ENCODE results near the gene DUSP18.
"Not testable (repeated sequence)": the region's sequence is repeated elsewhere in the genome, so short reads cannot be mapped to it uniquely, and the experiment has no call there.

The DUSP18 gene

GRCh38 chr22:30636226-30637077, 31.2 kb downstream of the DUSP18 start:
- DNase-seq, result peak in 1 of 3 donors; percentile 25

DNA sequence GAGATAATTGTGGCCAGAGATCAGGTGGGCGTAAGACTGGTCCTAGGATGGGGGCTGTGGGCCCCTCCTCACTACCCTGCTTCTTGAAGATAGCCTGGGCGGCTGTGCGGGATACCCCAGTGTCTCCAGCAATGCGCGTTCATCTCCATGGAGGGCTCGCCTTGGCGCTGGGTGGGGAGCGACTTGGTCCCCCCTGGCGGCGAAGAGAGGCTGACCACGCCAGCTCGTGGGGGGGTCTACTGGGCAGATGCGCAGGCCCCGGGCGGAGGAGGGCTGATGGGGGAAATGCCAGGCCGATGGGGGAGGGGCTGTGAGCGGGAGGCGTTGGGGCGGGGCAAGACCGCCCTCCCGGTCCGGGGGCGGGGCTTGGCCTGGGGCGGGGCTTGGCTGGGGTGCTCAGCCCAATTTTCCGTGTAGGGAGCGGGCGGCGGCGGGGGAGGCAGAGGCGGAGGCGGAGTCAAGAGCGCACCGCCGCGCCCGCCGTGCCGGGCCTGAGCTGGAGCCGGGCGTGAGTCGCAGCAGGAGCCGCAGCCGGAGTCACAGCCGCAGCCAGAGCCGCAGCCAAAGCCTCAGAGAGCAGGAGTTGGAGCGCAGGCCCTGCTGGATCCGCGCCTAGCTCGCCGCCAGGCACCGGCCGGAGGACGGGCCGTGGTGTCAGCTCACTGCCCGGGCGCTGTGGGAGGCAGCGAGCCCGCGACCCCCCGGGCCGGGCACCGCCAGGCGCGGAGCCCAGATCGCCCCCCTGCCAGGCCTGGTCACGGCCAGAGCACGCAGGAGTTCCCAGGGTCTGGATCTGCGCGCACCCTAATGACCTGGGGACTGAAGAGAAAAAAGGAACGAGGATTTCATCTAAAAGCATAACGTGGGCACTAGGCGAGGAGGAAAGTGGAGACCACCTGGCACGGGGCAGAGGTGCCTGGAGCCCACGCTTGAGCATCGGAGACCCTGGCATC, 32.1 kb downstream of the DUSP18 start, which contains the start of gene SLC35E4:
Gene SLC35E4 (plus strand): TSS at position 509 of the 953 bp plus-strand sequence. CDS start 670 bp downstream, outside the sequence.
- DNase-seq, result peak; percentile 89 to 98 (median 95)

GRCh38 chr22:30634471-30635233, 33.0 kb downstream of the DUSP18 start:
- peak; percentile 97 to 98 (median 97) for DNase-seq

- not testable (repeated sequence) for DNase-seq
These were observed 36.2 kb downstream of the DUSP18 start for GRCh38 chr22:30631469-30631868.

DNA sequence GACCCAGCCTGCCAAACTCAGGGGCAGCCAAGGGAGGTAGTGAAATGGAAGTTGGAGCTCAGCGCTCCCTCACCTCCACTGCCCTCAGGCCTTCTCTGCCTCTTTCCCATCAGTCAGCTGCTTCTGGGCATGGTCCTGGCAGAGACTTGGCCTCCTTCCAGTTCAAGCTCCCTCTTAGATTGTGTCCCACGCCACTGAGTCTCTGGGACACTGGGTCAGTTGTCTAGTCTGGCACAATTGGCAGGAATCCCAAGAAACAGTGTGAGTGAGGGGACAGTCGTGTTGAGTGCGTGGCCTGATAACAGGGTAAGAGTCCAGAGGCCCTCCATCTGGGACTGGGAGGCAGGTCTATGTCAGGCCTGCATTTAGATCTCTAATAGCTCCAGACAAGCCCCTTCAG, 39.2 kb downstream of the DUSP18 start:
- DNase-seq, result no peak

GRCh38 chr22:30627471-30627870, 40.2 kb downstream of the DUSP18 start:
- peak; percentile 45 to 55 (median 50) for DNase-seq

DNA sequence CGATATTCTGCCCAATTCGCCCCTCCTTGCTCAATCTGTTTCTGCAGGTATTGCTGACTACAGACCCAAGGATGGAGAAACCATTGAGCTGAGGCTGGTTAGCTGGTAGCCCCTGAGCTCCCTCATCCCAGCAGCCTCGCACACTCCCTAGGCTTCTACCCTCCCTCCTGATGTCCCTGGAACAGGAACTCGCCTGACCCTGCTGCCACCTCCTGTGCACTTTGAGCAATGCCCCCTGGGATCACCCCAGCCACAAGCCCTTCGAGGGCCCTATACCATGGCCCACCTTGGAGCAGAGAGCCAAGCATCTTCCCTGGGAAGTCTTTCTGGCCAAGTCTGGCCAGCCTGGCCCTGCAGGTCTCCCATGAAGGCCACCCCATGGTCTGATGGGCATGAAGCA, 41.3 kb downstream of the DUSP18 start:
- no peak for DNase-seq

DNA sequence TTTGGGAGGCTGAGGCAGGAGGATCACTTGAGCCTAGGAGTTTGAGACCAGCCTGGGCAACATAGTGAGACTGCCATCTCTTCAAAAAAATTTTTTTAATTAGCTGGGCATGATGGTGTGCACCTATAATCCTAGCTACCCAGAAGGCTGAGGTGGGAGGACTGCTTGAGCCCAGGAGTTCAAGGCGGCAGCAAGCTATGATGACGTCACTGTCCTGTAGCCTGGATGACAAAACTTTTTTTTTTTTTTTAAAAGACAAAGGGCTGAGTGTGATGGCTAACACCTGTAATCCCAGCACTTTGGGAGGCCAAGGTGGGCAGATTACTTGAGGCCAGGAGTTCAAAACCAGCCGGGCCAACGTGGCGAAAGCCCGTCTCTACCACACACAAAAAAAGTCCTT, 47.8 kb downstream of the DUSP18 start:
- DNase-seq, result not testable (repeated sequence)

GRCh38 chr22:30617819-30618218, 49.9 kb downstream of the DUSP18 start:
- DNase-seq, result no peak

DNA sequence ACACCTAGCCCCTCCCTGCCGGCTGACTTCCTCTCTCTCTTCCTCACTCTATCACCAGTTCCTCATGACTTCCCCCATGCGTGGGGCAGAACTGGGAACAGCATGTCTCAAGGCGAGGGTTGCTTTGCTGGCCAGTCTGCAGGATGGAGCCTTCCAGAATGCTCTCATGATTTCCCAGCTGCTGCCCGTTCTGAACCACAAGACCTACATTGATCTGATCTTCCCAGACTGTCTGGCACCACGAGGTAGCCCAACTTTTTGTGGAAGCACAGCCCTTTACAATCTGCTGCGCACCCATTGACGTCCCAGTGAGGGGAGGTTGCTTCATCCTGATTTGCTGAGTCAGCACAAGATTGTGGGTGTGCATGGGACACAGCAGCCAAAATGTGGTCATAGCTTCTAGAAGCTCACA, 52.1 kb downstream of the DUSP18 start:
- DNase-seq, result peak in 2 of 3 donors; percentile 15 to 45

GRCh38 chr22:30614879-30615278, 52.8 kb downstream of the DUSP18 start:
- DNase-seq, result no peak

DNA sequence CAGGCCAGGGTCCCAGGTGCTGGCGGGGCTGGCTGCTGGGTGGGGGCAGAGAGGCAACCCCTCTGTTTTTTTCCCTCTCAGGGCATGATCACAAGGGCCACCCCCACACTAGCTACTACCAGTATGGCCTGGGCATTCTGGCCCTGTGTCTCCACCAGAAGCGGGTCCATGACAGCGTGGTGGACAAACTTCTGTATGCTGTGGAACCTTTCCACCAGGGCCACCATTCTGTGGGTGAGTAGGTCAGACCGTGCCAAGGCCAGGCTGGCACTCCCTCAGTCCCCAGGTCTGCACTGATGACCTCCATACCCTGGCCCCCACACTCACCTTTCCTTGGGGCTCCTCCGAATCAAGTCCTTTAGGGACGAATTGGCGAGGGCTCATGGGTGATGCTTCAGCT, 53.4 kb downstream of the DUSP18 start:
- no peak for DNase-seq

- no peak for DNase-seq
These were observed 54.9 kb downstream of the DUSP18 start for GRCh38 chr22:30612789-30613188.

All from suppressor macrophage treated with lipopolysaccharide for 1 hour (primary cell).